HCT116 (cell line): ENCODE results near the gene SNAPC2.

ENCODE experiments used
- CEBPB ChIP-seq: IDR thresholded peaks from 2 replicates; pipeline ENCODE4 v1.6.1; 2012; ENCODE audit warnings: low read depth
- CTCF ChIP-seq, 3 experiments: fragments of 200-600 bp in 1 of 3; sonication (generic) in 1 of 3; IDR thresholded peaks in 2 of 3; conservative IDR thresholded peaks in 1 of 3; 2 replicates each; pipeline ENCODE4 v1.5.1; 2012 to 2017; ENCODE audit warnings: low read depth in 2 of 3, low read length in 2 of 3, antibody characterized with exemption in 1 of 3, borderline replicate concordance in 1 of 3, control low read depth in 1 of 3, mild to moderate bottlenecking in 1 of 3, mixed read lengths in 1 of 3, mixed run types in 1 of 3, moderate library complexity in 1 of 3; ENCODE audit not compliant: insufficient read depth in 1 of 3
- ELF1 ChIP-seq: IDR thresholded peaks from 2 replicates; pipeline ENCODE4 v1.6.1; 2012; ENCODE audit warnings: low read depth, borderline replicate concordance
- EZH2 ChIP-seq: fragments of 200-600 bp; sonication (generic); IDR thresholded peaks from 2 replicates; pipeline ENCODE4 v1.6.1; 2017; ENCODE audit warnings: antibody characterized with exemption, mixed run types
- EZH2phosphoT487 ChIP-seq: fragments of 200-600 bp; IDR thresholded peaks from 2 replicates; pipeline ENCODE4 v1.6.1; 2018; ENCODE audit warnings: antibody characterized with exemption, borderline replicate concordance
- JUND ChIP-seq: IDR thresholded peaks from 2 replicates; pipeline ENCODE4 v1.6.1; 2012
- POLR2A ChIP-seq: IDR thresholded peaks from 2 replicates; pipeline ENCODE4 v1.7.0; 2011; ENCODE audit warnings: borderline replicate concordance; ENCODE audit not compliant: insufficient read depth, insufficient read length; ENCODE audit errors: extremely low read depth
- POLR2AphosphoS5 ChIP-seq: IDR thresholded peaks from 2 replicates; pipeline ENCODE4 v1.6.1; 2011; ENCODE audit warnings: mild to moderate bottlenecking, low read depth, low read length, moderate library complexity
- RAD21 ChIP-seq: IDR thresholded peaks from 2 replicates; pipeline ENCODE4 v1.6.1; 2012; ENCODE audit warnings: low read depth, mild to moderate bottlenecking
- REST ChIP-seq: IDR thresholded peaks from 2 replicates; pipeline ENCODE4 v1.6.1; 2012; ENCODE audit warnings: low read depth
- SP1 ChIP-seq: IDR thresholded peaks from 2 replicates; pipeline ENCODE4 v1.6.1; 2012; ENCODE audit warnings: low read depth
- TCF7L2 ChIP-seq: IDR thresholded peaks from 2 replicates; pipeline ENCODE4 v1.7.0; 2011; ENCODE audit warnings: borderline replicate concordance, inconsistent platforms; ENCODE audit not compliant: insufficient read depth, insufficient read length; ENCODE audit errors: extremely low read depth
- ZBTB33 ChIP-seq: IDR thresholded peaks from 2 replicates; pipeline ENCODE4 v1.6.1; 2011; ENCODE audit warnings: mild to moderate bottlenecking, low read length, moderate library complexity; ENCODE audit not compliant: insufficient replicate concordance; ENCODE audit errors: extremely low read depth
- ZFX ChIP-seq: fragments of 450-650 bp; IDR thresholded peaks from 2 replicates; pipeline ENCODE4 v1.6.1; 2017

GRCh38 chr19:7916103-7916954 lies 3.8 kb upstream of the SNAPC2 start:
- TF ChIP-seq CEBPB: no peak
- no peak for TF ChIP-seq CTCF (IDR thresholded peaks at IDR 0.05 in 2 of 3, conservative IDR thresholded peaks at IDR 0.05 in 1 of 3; ENCODE audit: borderline replicate concordance in 1 of 3, insufficient read depth in 1 of 3, low read depth in 2 of 3, low read length in 2 of 3)
- no peak for TF ChIP-seq REST
- no peak for TF ChIP-seq JUND
- peak; percentile 6 for TF ChIP-seq POLR2AphosphoS5
- no peak for TF ChIP-seq EZH2
- TF ChIP-seq ZFX: peak; percentile 82; the same call in 1 of the 2 replicates
- TF ChIP-seq POLR2A: no peak
- no peak for TF ChIP-seq RAD21
- TF ChIP-seq ZBTB33: no peak
- TF ChIP-seq TCF7L2: peak; percentile 29
- TF ChIP-seq SP1: no peak
- TF ChIP-seq ELF1: no peak
- TF ChIP-seq EZH2phosphoT487: no peak
